ENCODE measurements around the gene SHOX.

SHOX gene

DNA sequence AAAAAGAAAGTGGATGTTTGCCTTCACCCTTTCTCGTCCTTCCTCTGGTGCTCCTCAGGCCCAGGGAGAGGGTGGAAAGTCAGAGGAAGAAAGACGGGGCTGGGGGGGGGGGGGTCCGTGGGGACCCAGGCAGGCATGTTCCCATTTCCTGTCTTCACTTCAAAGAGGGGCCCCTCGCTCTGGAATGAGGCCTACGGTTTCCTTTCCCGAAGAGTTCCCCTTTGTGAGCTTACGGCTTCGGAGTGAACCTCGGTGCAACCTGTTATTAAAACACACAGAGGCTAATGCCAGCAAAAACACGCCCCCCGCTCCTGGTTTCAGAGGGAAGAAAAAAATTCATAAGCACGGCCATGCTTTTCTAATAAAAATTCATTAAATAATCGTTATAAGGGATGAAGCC is 40.1 kb downstream of the SHOX start:
- DNase-seq (ENCODE audit: low read depth) = no peak
- TF ChIP-seq, protein P1, sequence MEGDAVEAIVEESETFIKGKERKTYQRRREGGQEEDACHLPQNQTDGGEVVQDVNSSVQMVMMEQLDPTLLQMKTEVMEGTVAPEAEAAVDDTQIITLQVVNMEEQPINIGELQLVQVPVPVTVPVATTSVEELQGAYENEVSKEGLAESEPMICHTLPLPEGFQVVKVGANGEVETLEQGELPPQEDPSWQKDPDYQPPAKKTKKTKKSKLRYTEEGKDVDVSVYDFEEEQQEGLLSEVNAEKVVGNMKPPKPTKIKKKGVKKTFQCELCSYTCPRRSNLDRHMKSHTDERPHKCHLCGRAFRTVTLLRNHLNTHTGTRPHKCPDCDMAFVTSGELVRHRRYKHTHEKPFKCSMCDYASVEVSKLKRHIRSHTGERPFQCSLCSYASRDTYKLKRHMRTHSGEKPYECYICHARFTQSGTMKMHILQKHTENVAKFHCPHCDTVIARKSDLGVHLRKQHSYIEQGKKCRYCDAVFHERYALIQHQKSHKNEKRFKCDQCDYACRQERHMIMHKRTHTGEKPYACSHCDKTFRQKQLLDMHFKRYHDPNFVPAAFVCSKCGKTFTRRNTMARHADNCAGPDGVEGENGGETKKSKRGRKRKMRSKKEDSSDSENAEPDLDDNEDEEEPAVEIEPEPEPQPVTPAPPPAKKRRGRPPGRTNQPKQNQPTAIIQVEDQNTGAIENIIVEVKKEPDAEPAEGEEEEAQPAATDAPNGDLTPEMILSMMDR (IDR thresholded peaks at IDR 0.05; ENCODE audit: control insufficient read depth, insufficient read depth, low read depth, low read length, missing control alignments) = no peak
- no peak overlapping the region for H3K4me3 ChIP-seq (ENCODE audit: control insufficient read depth, low read depth, low read length)

DNA sequence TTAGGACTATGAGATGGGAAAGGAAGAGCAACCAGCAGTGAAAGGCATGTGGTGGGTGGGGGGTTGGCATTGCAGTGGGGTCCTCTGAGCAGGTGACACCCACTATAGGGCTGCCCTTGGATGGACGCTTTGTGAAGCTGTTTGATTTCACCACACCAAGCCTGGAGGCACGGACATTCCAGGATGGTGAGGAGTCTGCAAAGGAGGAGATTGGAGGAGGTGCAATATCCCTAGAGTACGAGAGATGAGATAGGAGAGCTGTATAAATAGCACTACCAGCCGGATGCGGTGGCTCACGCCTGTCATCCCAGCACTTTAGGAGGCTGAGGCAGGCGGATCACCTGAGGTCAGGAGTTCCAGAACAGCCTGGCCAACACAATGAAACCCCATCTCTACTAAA is 42.3 kb downstream of the SHOX start:
- TF ChIP-seq, protein P1 (IDR thresholded peaks at IDR 0.05; ENCODE audit: control insufficient read depth, insufficient read depth, low read depth, low read length, missing control alignments) = no peak
- no peak overlapping the region for H3K4me3 ChIP-seq (ENCODE audit: control insufficient read depth, low read depth, low read length)
- no peak for DNase-seq (ENCODE audit: low read depth)

DNA sequence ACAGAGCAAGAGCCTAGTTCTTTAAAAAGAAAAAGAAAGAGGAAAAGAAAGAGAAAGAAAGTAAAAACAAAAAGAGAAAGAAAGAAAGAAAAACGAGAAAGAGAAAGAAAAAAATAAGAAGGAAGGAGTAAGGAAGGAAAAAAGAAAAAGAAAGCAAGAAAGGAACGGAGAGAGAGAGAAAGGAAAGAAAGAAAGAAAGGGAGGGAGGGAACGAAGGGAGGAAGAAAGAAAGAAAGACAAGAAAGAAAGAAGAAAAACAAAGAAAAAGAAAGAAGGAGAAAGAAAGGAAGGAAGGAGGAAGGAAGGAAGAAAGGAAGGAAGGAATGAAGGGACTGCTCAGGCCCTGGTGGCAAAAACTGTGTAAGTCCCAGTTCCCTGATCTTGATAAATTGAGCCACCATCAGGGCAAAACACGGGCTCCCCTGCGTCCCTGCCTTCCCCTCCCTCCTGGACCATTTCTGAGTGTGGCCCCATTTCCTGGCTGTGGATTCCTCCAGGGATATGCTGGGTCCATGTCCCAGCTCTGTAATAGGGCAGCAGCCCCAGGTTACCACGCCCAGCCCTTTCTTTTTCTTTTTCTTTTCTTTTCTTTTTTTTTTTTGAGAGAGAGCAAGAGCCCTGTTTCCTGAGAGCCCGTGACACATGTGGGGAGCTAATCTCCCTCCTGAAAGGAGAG is 44.8 kb downstream of the SHOX start:
- TF ChIP-seq, protein P1 (IDR thresholded peaks at IDR 0.05; ENCODE audit: control insufficient read depth, insufficient read depth, low read depth, low read length, missing control alignments) = no peak
- no peak overlapping the region for H3K4me3 ChIP-seq (ENCODE audit: control insufficient read depth, low read depth, low read length)
- DNase-seq (ENCODE audit: low read depth) = no peak

DNA sequence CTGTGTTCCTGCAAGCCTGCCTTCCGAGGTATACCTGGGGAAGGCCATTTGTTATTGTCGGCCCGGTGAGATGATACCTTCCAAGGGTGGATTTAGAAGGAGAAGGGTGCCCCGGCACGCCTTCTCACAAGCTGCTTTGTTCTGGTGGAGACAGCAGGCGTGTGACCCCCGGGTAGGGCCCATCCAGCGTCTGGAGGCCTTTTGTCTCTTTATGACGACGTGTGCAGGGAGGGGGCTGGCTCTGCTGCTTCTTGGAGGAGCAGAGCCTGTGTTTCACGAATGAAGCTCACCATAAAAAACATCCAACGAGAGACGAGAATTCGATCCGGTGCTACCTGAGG is 45.3 kb downstream of the SHOX start:
- TF ChIP-seq, protein P1 (IDR thresholded peaks at IDR 0.05; ENCODE audit: control insufficient read depth, insufficient read depth, low read depth, low read length, missing control alignments) = no peak
- no peak for DNase-seq (ENCODE audit: low read depth)
- no peak overlapping the region for H3K4me3 ChIP-seq (ENCODE audit: control insufficient read depth, low read depth, low read length)

DNA sequence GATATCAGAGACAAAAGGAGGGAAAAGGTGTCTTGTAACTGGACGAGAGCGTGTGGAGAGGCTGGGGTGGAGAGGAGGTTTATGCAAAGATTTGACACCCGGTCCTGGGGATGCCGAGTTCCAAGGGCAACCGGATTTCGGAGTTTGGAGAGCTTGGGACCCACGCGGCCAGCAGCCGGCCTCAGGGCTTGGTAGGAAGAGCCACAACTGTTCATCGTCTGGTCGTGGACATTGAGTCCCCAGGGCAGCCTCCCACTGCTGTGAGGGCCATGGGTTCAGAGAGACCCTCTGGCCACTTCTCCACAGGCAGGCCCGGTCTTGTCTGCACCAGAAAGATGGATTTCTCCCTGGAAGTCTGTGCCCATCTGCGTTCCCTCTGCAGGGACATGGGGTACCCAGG is 46.8 kb downstream of the SHOX start:
- no peak for DNase-seq (ENCODE audit: low read depth)
- TF ChIP-seq, protein P1 (IDR thresholded peaks at IDR 0.05; ENCODE audit: control insufficient read depth, insufficient read depth, low read depth, low read length, missing control alignments) = no peak
- no peak overlapping the region for H3K4me3 ChIP-seq (ENCODE audit: control insufficient read depth, low read depth, low read length)

DNA sequence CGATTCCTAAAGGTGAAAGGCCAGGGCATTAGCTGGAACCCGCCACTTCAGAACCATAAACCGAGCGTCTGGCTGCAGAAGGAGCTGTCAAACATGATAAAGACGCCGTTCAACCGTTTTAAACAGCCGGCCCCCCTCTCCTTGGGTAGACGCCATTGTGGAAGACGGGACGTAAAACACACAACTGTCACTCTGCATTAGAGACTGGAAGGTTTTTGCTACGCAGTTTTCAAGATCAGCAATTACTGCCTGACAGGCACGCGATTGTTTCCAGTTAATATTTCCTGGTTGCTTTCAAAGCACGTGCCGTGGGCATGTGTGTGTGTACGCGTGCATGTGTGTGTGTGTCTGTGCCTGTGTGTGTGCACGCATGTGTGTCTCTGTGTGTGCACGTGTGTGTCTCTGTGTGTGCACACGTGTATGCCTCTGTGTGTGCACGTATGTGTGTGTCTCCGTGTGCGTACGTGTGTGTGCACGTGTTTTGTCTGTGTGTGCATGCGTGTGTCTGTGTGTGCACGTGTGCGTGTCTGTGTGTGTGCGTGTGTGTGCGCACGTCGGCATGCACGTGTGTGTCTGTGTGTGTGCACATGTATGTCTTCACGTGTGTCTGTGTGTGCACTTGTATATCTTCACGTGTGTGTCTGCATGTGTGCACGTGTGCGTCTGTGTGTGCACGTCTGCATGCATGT is 48.8 kb downstream of the SHOX start:
- TF ChIP-seq, protein P1 (IDR thresholded peaks at IDR 0.05; ENCODE audit: control insufficient read depth, insufficient read depth, low read depth, low read length, missing control alignments) = no peak
- DNase-seq (ENCODE audit: low read depth) = no peak
- no peak overlapping the region for H3K4me3 ChIP-seq (ENCODE audit: control insufficient read depth, low read depth, low read length)
